Panc1 (cell line): ENCODE results near the gene ZCWPW2. TPM values are rescaled to one million over a fixed set of nuclear protein-coding genes. Genes with fewer than 3 reads are reported as not detected.
A peak's percentile ranks its signal among the peaks of the same experiment; 100 is the strongest.

ENCODE experiments used
- ATAC-seq: fragments of 200-7000 bp; cut with Tn5 transposase; 2 replicates; pipeline ENCODE4 v1.9.1; 2020; ENCODE audit warnings: mild to moderate bottlenecking, moderate library complexity
- BruUV-seq: library from RNA; stranded (reverse); fragments of 400-500 nt; replicated peaks from 2 replicates; lab custom pipeline; 2021; lab: Mats Ljungman, UMichigan
- CTCF ChIA-PET: fragments of 300-600 bp; sonication (Branson Sonifier 250); formaldehyde crosslinking; loops from one replicate; lab custom pipeline; 2022; ENCODE audit warnings: antibody characterized with exemption; lab: Charles Lee
- POLR2A ChIA-PET: fragments of 300-600 bp; sonication (Branson Sonifier 250); formaldehyde crosslinking; loops from one replicate; lab custom pipeline; 2022; ENCODE audit warnings: antibody characterized with exemption; lab: Charles Lee
- DNase-seq: peaks from one replicate; pipeline ENCODE4 v3.0.0-alpha.2; 2010; ENCODE audit warnings: low read depth, low spot score
- H3K27ac ChIP-seq: 2 replicates; pipeline ENCODE4 v1.5.1; 2011; ENCODE audit warnings: mild to moderate bottlenecking, low read length, inconsistent platforms
- H3K27me3 ChIP-seq: fragments of 200-500 bp; sonication (Bioruptor generic); 2 replicates; pipeline ENCODE4 v1.6.0; 2014; ENCODE audit warnings: low read length, inconsistent platforms; ENCODE audit not compliant: control insufficient read depth, insufficient read depth
- H3K36me3 ChIP-seq: fragments of 200-500 bp; sonication (Bioruptor generic); 2 replicates; pipeline ENCODE4 v1.5.1; 2014; ENCODE audit warnings: inconsistent platforms, mild to moderate bottlenecking, low read length, moderate library complexity; ENCODE audit not compliant: control insufficient read depth, insufficient read depth
- H3K4me1 ChIP-seq: 2 replicates; pipeline ENCODE4 v1.5.1; 2011; ENCODE audit warnings: inconsistent platforms, mild to moderate bottlenecking, low read length, moderate library complexity; ENCODE audit not compliant: control insufficient read depth, insufficient read depth
- H3K4me3 ChIP-seq, 2 experiments: 2 replicates each; pipeline ENCODE4 v1.5.1; 2011 to 2012; ENCODE audit warnings: low read depth in 2 of 2, low read length in 2 of 2, mild to moderate bottlenecking in 2 of 2, inconsistent platforms in 1 of 2, moderate library complexity in 1 of 2
- H3K9me3 ChIP-seq: fragments of 200-500 bp; sonication (Bioruptor generic); 2 replicates; pipeline ENCODE4 v1.5.1; 2014; ENCODE audit warnings: low read depth, mild to moderate bottlenecking, inconsistent platforms, low read length, moderate library complexity; ENCODE audit not compliant: control insufficient read depth, insufficient read depth
- CTCF ChIP-seq: fragments of 450-650 bp; IDR thresholded peaks from 2 replicates; pipeline ENCODE4 v1.5.1; 2017; ENCODE audit warnings: mild to moderate bottlenecking
- POLR2AphosphoS5 ChIP-seq: IDR thresholded peaks from 2 replicates; pipeline ENCODE4 v1.6.1; 2012; ENCODE audit warnings: mild to moderate bottlenecking, low read depth, low read length, moderate library complexity
- REST ChIP-seq, 2 experiments: IDR thresholded peaks; 2 replicates each; pipeline ENCODE4 v1.6.1; 2011 to 2012; ENCODE audit warnings: low read depth in 2 of 2, control low read depth in 1 of 2, low read length in 1 of 2, mild to moderate bottlenecking in 1 of 2, moderate library complexity in 1 of 2; ENCODE audit not compliant: insufficient read depth in 1 of 2
- SIN3A ChIP-seq: IDR thresholded peaks from 2 replicates; pipeline ENCODE4 v1.6.1; 2012; ENCODE audit warnings: low read depth, mild to moderate bottlenecking, low read length, moderate library complexity, borderline replicate concordance; ENCODE audit not compliant: insufficient read depth
- TCF7L2 ChIP-seq: IDR thresholded peaks from 2 replicates; pipeline ENCODE4 v1.6.1; 2011; ENCODE audit warnings: mild to moderate bottlenecking, low read depth, low read length, inconsistent platforms
- in situ Hi-C: cut with HindIII; loops from 2 replicates; pipeline ENCODE4 v1.10.0; 2016; ENCODE audit warnings: low sequenced_read_pairs, low pct_unique_long_range_greater_than_20kb
- intact Hi-C: fragments of 100-400 bp; cut with micrococcal nuclease; formaldehyde crosslinking; loops from one replicate; pipeline ENCODE4 v1.10.0; 2022; ENCODE audit not compliant: unreplicated experiment
- total RNA-seq: library from RNA; stranded (reverse); gene quantifications from one replicate; pipeline ENCODE4 v1.2.1, GENCODE V29; 2021; ENCODE audit not compliant: unreplicated experiment

The ZCWPW2 gene
- total RNA-seq, 1 experiment from 2014 or later: 0.82 TPM

- CTCF ChIA-PET: no interaction called here
- Histone ChIP-seq H3K9me3 (no peaks in the 10 kb centered on the region), H3K36me3 (no peaks in the 10 kb centered on the region), H3K4me1 (no peaks in the 10 kb centered on the region), H3K27me3 (no peaks in the 10 kb centered on the region), H3K27ac (no peak overlapping the region), H3K4me3 (no peak overlapping the region)
- in situ Hi-C loops (no loop called here), intact Hi-C loops (no loop called here)
- no peak for DNase-seq
- BruUV-seq: no TSS peak
- TF ChIP-seq POLR2AphosphoS5 (no peak), REST (IDR thresholded peaks at IDR 0.05; ENCODE audit: insufficient read depth in 1 of 2, low read depth in 2 of 2, low read length in 1 of 2) (no peak), TCF7L2 (no peak), CTCF (peak; percentile 59; the same call in 1 of the 2 replicates)
- no peak for ATAC-seq
- POLR2A ChIA-PET: no interaction called here
Observed at GRCh38 chr3:28476194-28476593, 127.7 kb downstream of the ZCWPW2 start.

- H3K4me3 ChIP-seq: no peak overlapping the region
- ChIA-PET CTCF (no interaction called here), POLR2A (no interaction called here)
- no peaks in the 10 kb centered on the region for H3K9me3 ChIP-seq
- intact Hi-C loops (no loop called here), in situ Hi-C loops (no loop called here)
- H3K4me1 ChIP-seq: no peaks in the 10 kb centered on the region
- no peak overlapping the region for H3K27ac ChIP-seq
- H3K36me3 ChIP-seq: no peaks in the 10 kb centered on the region
- TF ChIP-seq SIN3A: no peak
- no peak for TF ChIP-seq TCF7L2
- TF ChIP-seq REST (IDR thresholded peaks at IDR 0.05; ENCODE audit: insufficient read depth in 1 of 2, low read depth in 2 of 2, low read length in 1 of 2): no peak
- ATAC-seq (no peak), DNase-seq (no peak)
- no peaks in the 10 kb centered on the region for H3K27me3 ChIP-seq
- no TSS peak for BruUV-seq
Observed at GRCh38 chr3:28476764-28477163, 128.2 kb downstream of the ZCWPW2 start.
